Cardiac fibroblast (primary cell): ENCODE results near the gene FAM135A.
"Not testable (repeated sequence)": the region's sequence is repeated elsewhere in the genome, so short reads cannot be mapped to it uniquely, and the experiment has no call there.

Source experiments
- DNase-seq, 2 donors: peaks; one replicate each; pipeline versions ENCODE4 v3.0.0 to v3.0.0-alpha.2; 2010; ENCODE audit warnings: low read depth in 2 of 2
- H3K4me3 ChIP-seq, 2 donors: replicated peaks in 1 of 2; 1 replicate in 1 of 2; 2 replicates in 1 of 2; pipeline ENCODE4 v1.5.1; 2011; ENCODE audit warnings: low read depth in 2 of 2, low read length in 2 of 2, mild to moderate bottlenecking in 2 of 2, moderate library complexity in 1 of 2
- TF ChIP-seq, protein P1 (sequence below): IDR thresholded peaks from one replicate; pipeline ENCODE4 v1.5.1; 2011; ENCODE audit warnings: low read depth, mild to moderate bottlenecking, low read length, inconsistent platforms

FAM135A gene

GRCh38 chr6:70592391-70593117, 179.2 kb downstream of the FAM135A start:
- H3K4me3 ChIP-seq, result no peak overlapping the region
- no peak for DNase-seq
- TF ChIP-seq, protein P1, sequence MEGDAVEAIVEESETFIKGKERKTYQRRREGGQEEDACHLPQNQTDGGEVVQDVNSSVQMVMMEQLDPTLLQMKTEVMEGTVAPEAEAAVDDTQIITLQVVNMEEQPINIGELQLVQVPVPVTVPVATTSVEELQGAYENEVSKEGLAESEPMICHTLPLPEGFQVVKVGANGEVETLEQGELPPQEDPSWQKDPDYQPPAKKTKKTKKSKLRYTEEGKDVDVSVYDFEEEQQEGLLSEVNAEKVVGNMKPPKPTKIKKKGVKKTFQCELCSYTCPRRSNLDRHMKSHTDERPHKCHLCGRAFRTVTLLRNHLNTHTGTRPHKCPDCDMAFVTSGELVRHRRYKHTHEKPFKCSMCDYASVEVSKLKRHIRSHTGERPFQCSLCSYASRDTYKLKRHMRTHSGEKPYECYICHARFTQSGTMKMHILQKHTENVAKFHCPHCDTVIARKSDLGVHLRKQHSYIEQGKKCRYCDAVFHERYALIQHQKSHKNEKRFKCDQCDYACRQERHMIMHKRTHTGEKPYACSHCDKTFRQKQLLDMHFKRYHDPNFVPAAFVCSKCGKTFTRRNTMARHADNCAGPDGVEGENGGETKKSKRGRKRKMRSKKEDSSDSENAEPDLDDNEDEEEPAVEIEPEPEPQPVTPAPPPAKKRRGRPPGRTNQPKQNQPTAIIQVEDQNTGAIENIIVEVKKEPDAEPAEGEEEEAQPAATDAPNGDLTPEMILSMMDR, result no peak

DNA sequence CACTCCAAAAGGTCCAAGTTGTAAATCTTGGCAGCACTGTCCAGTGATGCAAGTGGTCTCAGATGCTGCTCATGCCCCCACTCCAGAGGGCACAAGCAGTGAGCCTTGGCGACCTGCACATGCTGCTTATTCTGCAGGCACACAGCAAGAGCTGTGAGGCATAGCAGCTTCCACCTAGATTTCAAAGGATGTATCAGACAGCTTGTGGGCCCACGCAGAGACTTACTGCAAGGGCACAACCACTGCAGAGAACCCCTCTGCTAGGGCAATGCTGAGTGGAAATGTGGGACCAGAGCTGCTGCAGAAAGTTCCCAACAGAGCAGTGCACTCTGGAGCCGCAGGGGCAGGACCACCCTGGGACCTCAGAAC, 179.8 kb downstream of the FAM135A start:
- TF ChIP-seq, protein P1, result no peak
- no peak for DNase-seq
- H3K4me3 ChIP-seq, result no peak overlapping the region

DNA sequence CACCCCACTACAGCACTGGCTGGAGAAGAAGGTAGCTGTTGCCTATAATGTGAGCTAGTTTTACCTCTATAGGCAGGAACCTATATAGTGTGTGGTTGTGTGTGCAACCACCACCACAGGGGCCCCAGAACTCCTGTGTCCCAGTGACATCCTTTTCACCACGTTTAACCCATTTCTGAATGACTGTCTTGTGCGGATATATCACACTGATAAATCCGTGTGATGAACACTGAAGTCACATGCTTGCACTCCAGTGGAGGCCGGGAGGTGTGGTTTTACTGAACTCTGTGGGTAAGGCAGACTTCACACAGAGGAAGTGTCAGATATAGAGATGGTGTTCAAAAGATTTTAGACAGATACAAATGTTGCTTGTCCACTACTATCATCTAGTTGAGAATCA, 185.9 kb downstream of the FAM135A start:
- no peak overlapping the region for H3K4me3 ChIP-seq
- TF ChIP-seq, protein P1, result no peak
- no peak for DNase-seq

DNA sequence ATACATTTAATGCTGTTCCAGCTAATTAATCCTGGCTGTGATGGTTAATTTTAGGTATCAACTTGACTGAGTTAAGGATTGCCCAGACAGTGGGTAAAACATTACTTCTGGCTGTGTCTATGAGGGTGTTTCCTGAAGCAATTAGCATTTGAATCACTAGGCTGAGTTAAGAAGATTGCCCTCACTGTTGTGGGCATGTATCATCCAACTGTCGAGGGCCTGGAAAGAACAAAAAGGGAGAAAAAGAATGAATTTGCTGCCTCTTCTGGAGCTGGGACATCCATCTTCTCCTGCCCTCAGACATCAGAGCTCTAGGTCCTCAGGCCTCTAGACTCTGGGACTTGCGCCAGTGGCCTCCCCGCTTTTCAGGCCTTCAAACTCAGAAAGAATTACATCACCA, 187.7 kb downstream of the FAM135A start:
- no peak overlapping the region for H3K4me3 ChIP-seq
- TF ChIP-seq, protein P1, result no peak
- no peak for DNase-seq

- no peak overlapping the region for H3K4me3 ChIP-seq
- TF ChIP-seq, protein P1, result no peak
- no peak for DNase-seq
Observed at GRCh38 chr6:70604254-70604653, 190.9 kb downstream of the FAM135A start.

- H3K4me3 ChIP-seq, DNase-seq: not testable (repeated sequence)
Observed at GRCh38 chr6:70607371-70607770, 194.1 kb downstream of the FAM135A start.

- not testable (repeated sequence) for DNase-seq, H3K4me3 ChIP-seq
Observed at GRCh38 chr6:70609181-70609580, 195.9 kb downstream of the FAM135A start.
